ENCODE data around the gene ATP6V1C2. TPM values are rescaled to one million over a fixed set of nuclear protein-coding genes. Genes with fewer than 3 reads are reported as not detected.
A peak's percentile ranks its signal among the peaks of the same experiment; 100 is the strongest.

ATP6V1C2 gene
- total and polyA plus RNA-seq, 2 donors from 2014 or later: 4.2 to 38.0 TPM

DNA sequence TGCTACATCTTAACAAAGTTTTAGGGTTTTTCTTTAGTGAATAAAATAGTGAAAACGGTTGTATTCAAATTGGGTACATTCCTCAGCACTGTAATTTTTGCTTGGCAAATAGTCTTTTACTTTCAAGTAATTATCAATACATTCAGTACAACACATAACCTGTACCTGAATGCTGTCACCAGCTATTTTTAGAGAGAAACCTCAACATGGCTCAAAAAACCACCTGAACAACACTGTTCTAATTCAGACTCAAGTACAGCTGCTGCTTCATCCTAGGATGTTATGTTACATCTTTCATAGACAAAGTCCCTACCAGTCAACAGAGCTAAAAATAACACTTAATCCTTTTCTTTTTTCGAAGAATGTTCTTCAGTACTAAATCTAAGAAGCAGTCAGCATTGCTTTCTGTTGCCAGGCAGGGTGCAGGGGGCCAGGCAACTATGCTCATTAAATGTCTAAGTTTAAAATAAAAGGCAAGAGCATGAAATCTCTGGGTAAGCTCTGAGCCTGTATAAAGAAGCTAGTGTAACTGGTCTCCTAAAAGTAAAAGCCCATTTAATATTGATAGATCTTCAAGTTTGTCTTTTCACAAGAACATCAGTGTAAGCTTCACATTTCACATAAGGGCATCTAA, 70.7 kb downstream of the ATP6V1C2 start:
- H3K9ac ChIP-seq (ENCODE audit: low read length in 3 of 3): no peak overlapping the region
- FAIRE-seq (no peak), DNase-seq (no peak)
- no peaks in the 10 kb centered on the region for H3K27me3 ChIP-seq (ENCODE audit: control insufficient read depth, insufficient read depth, low read length)
- H3K27ac ChIP-seq (ENCODE audit: low read depth in 2 of 2, low read length in 2 of 2): no peak overlapping the region
- H3K9me3 ChIP-seq (ENCODE audit: control insufficient read depth in 2 of 3, insufficient read depth in 1 of 3, low read length in 3 of 3): no peaks in the 10 kb centered on the region
- TF ChIP-seq CTCF (IDR thresholded peaks at IDR 0.05; ENCODE audit: borderline replicate concordance, extremely low read depth, insufficient read depth): no peak
- peaks cover 0 to 4% (median 0%) of the 10 kb centered on the region in 3 donors for H3K4me1 ChIP-seq (ENCODE audit: control insufficient read depth in 2 of 3, insufficient read depth in 2 of 3, low read depth in 1 of 3, low read length in 3 of 3)
- intact Hi-C loops (cut with DNase I): no loop called here
- H3K4me3 ChIP-seq (ENCODE audit: low read length in 3 of 3): no peak overlapping the region
- peaks cover 15 to 62% (median 47%) of the 10 kb centered on the region in 3 donors for H3K36me3 ChIP-seq (ENCODE audit: control insufficient read depth in 2 of 3, insufficient read depth in 3 of 3, low read length in 3 of 3)

GRCh38 chr2:10792660-10793400, 71.4 kb downstream of the ATP6V1C2 start:
- H3K9ac ChIP-seq (ENCODE audit: low read length in 3 of 3): no peak overlapping the region
- H3K27me3 ChIP-seq (ENCODE audit: control insufficient read depth, insufficient read depth, low read length): no peaks in the 10 kb centered on the region
- H3K9me3 ChIP-seq (ENCODE audit: control insufficient read depth in 2 of 3, insufficient read depth in 1 of 3, low read length in 3 of 3): no peaks in the 10 kb centered on the region
- no peak overlapping the region for H3K4me3 ChIP-seq (ENCODE audit: low read length in 3 of 3)
- intact Hi-C loops (cut with DNase I): no loop called here
- peaks cover 0 to 4% (median 0%) of the 10 kb centered on the region in 3 donors for H3K4me1 ChIP-seq (ENCODE audit: control insufficient read depth in 2 of 3, insufficient read depth in 2 of 3, low read depth in 1 of 3, low read length in 3 of 3)
- peaks cover 10 to 65% (median 49%) of the 10 kb centered on the region in 3 donors for H3K36me3 ChIP-seq (ENCODE audit: control insufficient read depth in 2 of 3, insufficient read depth in 3 of 3, low read length in 3 of 3)
- DNase-seq: peak in 1 of 5 donors; percentile 35
- FAIRE-seq: no peak
- TF ChIP-seq CTCF (IDR thresholded peaks at IDR 0.05; ENCODE audit: borderline replicate concordance, extremely low read depth, insufficient read depth): no peak
- no peak overlapping the region for H3K27ac ChIP-seq (ENCODE audit: low read depth in 2 of 2, low read length in 2 of 2)

- no peak overlapping the region for H3K27ac ChIP-seq (ENCODE audit: low read depth in 2 of 2, low read length in 2 of 2)
- no peak overlapping the region for H3K9ac ChIP-seq (ENCODE audit: low read length in 3 of 3)
- no peaks in the 10 kb centered on the region for H3K9me3 ChIP-seq (ENCODE audit: control insufficient read depth in 2 of 3, insufficient read depth in 1 of 3, low read length in 3 of 3)
- peaks cover 9 to 56% (median 42%) of the 10 kb centered on the region in 3 donors for H3K36me3 ChIP-seq (ENCODE audit: control insufficient read depth in 2 of 3, insufficient read depth in 3 of 3, low read length in 3 of 3)
- H3K4me1 ChIP-seq (ENCODE audit: control insufficient read depth in 2 of 3, insufficient read depth in 2 of 3, low read depth in 1 of 3, low read length in 3 of 3): peaks cover 0 to 4% (median 0%) of the 10 kb centered on the region in 3 donors
- H3K4me3 ChIP-seq (ENCODE audit: low read length in 3 of 3): no peak overlapping the region
- no peaks in the 10 kb centered on the region for H3K27me3 ChIP-seq (ENCODE audit: control insufficient read depth, insufficient read depth, low read length)
- FAIRE-seq (no peak), DNase-seq (no peak)
- TF ChIP-seq CTCF (IDR thresholded peaks at IDR 0.05; ENCODE audit: borderline replicate concordance, extremely low read depth, insufficient read depth): no peak
- intact Hi-C loops (cut with DNase I): no loop called here
Observed at GRCh38 chr2:10793816-10794215, 72.4 kb downstream of the ATP6V1C2 start.

Data from kidney (tissue), 14 donors.